ENCODE results near the gene CACNA2D1. TPM values are rescaled to one million over a fixed set of nuclear protein-coding genes. Genes with fewer than 3 reads are reported as not detected.

CACNA2D1 gene
- total and polyA plus RNA-seq, 9 of the 15 experiments (the other 6 are each of a cell fraction or from before 2014, with no cell fraction given) = 0.49 TPM; not detected in 8

DNA sequence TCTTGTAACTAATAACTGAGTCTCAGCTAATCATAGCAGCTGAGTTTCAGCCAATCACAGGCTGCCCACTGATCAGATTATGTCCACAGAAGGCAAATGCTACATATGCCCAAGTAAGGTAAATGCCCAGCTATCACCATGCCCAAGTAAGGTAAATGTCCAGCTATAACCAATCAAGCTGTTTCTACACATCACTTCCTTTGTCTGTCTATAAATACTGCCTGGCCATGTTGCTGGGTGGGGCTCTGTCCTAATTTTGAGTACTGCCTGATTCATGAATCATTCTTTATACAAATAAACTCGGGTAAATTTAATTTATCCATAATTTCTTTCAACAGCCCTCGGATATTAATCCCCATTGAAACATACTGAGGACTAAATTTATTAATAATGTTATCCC, 312.4 kb downstream of the CACNA2D1 start (continued):
- no peak for TF ChIP-seq AFF4 (CRISPR knock-in tag; IDR thresholded peaks at IDR 0.05)

DNA sequence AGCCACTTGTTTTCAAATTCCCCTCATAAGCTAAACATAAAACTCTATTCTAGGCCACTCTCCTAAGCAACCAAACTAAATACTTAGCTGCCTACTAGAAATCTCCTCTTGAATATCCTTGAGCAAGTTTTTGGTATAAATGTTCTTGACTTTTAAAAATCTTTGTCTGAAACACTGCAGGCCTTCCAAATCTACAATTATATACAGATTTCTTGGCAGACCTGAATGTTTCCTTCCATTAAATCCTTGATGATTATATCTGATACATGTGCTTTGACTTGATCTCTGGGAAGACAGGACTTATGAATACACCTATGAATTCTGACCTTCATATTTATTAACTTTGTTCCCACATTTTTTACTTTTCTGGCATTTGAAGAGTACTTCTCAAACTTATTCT, 314.5 kb downstream of the CACNA2D1 start:
- TF ChIP-seq, protein P1, sequence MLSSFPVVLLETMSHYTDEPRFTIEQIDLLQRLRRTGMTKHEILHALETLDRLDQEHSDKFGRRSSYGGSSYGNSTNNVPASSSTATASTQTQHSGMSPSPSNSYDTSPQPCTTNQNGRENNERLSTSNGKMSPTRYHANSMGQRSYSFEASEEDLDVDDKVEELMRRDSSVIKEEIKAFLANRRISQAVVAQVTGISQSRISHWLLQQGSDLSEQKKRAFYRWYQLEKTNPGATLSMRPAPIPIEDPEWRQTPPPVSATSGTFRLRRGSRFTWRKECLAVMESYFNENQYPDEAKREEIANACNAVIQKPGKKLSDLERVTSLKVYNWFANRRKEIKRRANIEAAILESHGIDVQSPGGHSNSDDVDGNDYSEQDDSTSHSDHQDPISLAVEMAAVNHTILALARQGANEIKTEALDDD (IDR thresholded peaks at IDR 0.05) = no peak
- no peak for DNase-seq (ENCODE audit: extremely low read depth in 1 of 4, low spot score in 3 of 4)
- H3K4me2 ChIP-seq (ENCODE audit: insufficient read depth, low read length) = no peak overlapping the region
- ATAC-seq = no peak
- H3K9me1 ChIP-seq (ENCODE audit: control insufficient read depth, insufficient read depth, low read length) = no peaks in the 10 kb centered on the region
- H3K9ac ChIP-seq (ENCODE audit: insufficient read depth in 1 of 2, low read depth in 2 of 2, low read length in 2 of 2) = no peak overlapping the region
- CTCF ChIA-PET (ENCODE audit: low intra/inter-chr PET ratio) = no interaction called here
- intact Hi-C loops (cut with micrococcal nuclease) (no loop called here), in situ Hi-C loops (cut with MboI) (no loop called here)
- no peak overlapping the region for H2AFZ ChIP-seq (ENCODE audit: low read depth, low read length)
- H3K79me2 ChIP-seq (ENCODE audit: control insufficient read depth, insufficient read depth, low read length) = no peaks in the 10 kb centered on the region
- BruUV-seq (replicated peaks) = no TSS peak
- no peak for FAIRE-seq
- POLR2A ChIA-PET = no interaction called here
- no peak overlapping the region for H3K4me3 ChIP-seq
- H3K27me3 ChIP-seq (ENCODE audit: control insufficient read depth in 2 of 2, insufficient read depth in 2 of 2, low read length in 2 of 2) = no peaks in the 10 kb centered on the region
- H4K20me1 ChIP-seq (replicated peaks; ENCODE audit: control insufficient read depth, insufficient read depth, low read length) = no peaks in the 10 kb centered on the region
- 0 out of 2 replicates have a peak, but pooled peaks cover 2% of the 10 kb centered on the region for H3K9me3 ChIP-seq (replicated peaks; ENCODE audit: control insufficient read depth, insufficient read depth, low read depth, low read length)
- no peaks in the 10 kb centered on the region for H3K36me3 ChIP-seq (ENCODE audit: control insufficient read depth, insufficient read depth, low read length)
- no peaks in the 10 kb centered on the region for H3K4me1 ChIP-seq (replicated peaks in 1 of 2; ENCODE audit: control insufficient read depth in 2 of 2, insufficient read depth in 2 of 2, low read length in 2 of 2)
- no peak overlapping the region for H3K27ac ChIP-seq (ENCODE audit: extremely low read depth, low read depth, low read length)

All from K562 (cell line).